ENCODE measurements around the gene CLSTN2. TPM values are rescaled to one million over a fixed set of nuclear protein-coding genes. Genes with fewer than 3 reads are reported as not detected.

The CLSTN2 gene
- total RNA-seq, 1 experiment from 2014 or later = 0.17 TPM

- no peak for DNase-seq (ENCODE audit: low read depth)
Measured at GRCh38 chr3:140493271-140493670, 558.3 kb downstream of the CLSTN2 start.

- DNase-seq (ENCODE audit: low read depth) = peak; percentile 52
Measured at GRCh38 chr3:140494970-140495369, 560.0 kb downstream of the CLSTN2 start.

GRCh38 chr3:140497331-140497730 lies 562.3 kb downstream of the CLSTN2 start:
- no peak for DNase-seq (ENCODE audit: low read depth)

GRCh38 chr3:140499114-140499757 lies 564.3 kb downstream of the CLSTN2 start:
- peak; percentile 39 for DNase-seq (ENCODE audit: low read depth)

- no peak for DNase-seq (ENCODE audit: low read depth)
Measured at GRCh38 chr3:140500473-140500872, 565.5 kb downstream of the CLSTN2 start.

GRCh38 chr3:140501061-140501769 lies 566.2 kb downstream of the CLSTN2 start:
- DNase-seq (ENCODE audit: low read depth) = no peak

- DNase-seq (ENCODE audit: low read depth) = no peak
Measured at GRCh38 chr3:140501770-140502364, 566.9 kb downstream of the CLSTN2 start.

GRCh38 chr3:140505213-140505612 lies 570.2 kb downstream of the CLSTN2 start:
- DNase-seq (ENCODE audit: low read depth) = peak; percentile 38

- peak; percentile 41 for DNase-seq (ENCODE audit: low read depth)
Measured at GRCh38 chr3:140505876-140506275, 570.9 kb downstream of the CLSTN2 start.

- no peak for DNase-seq (ENCODE audit: low read depth)
Measured at GRCh38 chr3:140508550-140508949, 573.6 kb downstream of the CLSTN2 start.

GRCh38 chr3:140509534-140509933 lies 574.5 kb downstream of the CLSTN2 start:
- DNase-seq (ENCODE audit: low read depth) = no peak

- no peak for DNase-seq (ENCODE audit: low read depth)
Measured at GRCh38 chr3:140510303-140510861, 575.4 kb downstream of the CLSTN2 start.

GRCh38 chr3:140521751-140522445 lies 586.9 kb downstream of the CLSTN2 start:
- DNase-seq (ENCODE audit: low read depth) = no peak

GRCh38 chr3:140522653-140523380 lies 587.8 kb downstream of the CLSTN2 start:
- no peak for DNase-seq (ENCODE audit: low read depth)

- DNase-seq (ENCODE audit: low read depth) = peak; percentile 87
Measured at GRCh38 chr3:140523600-140523999, 588.6 kb downstream of the CLSTN2 start.

GRCh38 chr3:140527156-140527555 lies 592.2 kb downstream of the CLSTN2 start:
- DNase-seq (ENCODE audit: low read depth) = peak; percentile 67

GRCh38 chr3:140529096-140529495 lies 594.1 kb downstream of the CLSTN2 start:
- DNase-seq (ENCODE audit: low read depth) = peak; percentile 98

GRCh38 chr3:140529558-140529957 lies 594.6 kb downstream of the CLSTN2 start:
- no peak for DNase-seq (ENCODE audit: low read depth)

- peak; percentile 34 for DNase-seq (ENCODE audit: low read depth)
Measured at GRCh38 chr3:140530131-140530530, 595.1 kb downstream of the CLSTN2 start.

GRCh38 chr3:140530603-140531002 lies 595.6 kb downstream of the CLSTN2 start:
- peak; percentile 21 for DNase-seq (ENCODE audit: low read depth)

- DNase-seq (ENCODE audit: low read depth) = no peak
Measured at GRCh38 chr3:140532793-140533330, 597.9 kb downstream of the CLSTN2 start.

Data from LHCN-M2 (cell line).